Daoy (cell line): Measurements from ENCODE around the gene CCDC40. TPM values are rescaled to one million over a fixed set of nuclear protein-coding genes. Genes with fewer than 3 reads are reported as not detected.

Source experiments
- DNase-seq: peaks from one replicate; pipeline ENCODE4 v3.0.0-alpha.2; 2015; ENCODE audit warnings: low read depth
- total RNA-seq: library from RNA; depleted of rRNA; stranded (reverse); fragments of >200 nt; shearing (Covaris generic); gene quantifications from 2 replicates; pipeline ENCODE4 v1.2.3, GENCODE V29; 2014; rRNA removed

CCDC40 gene
- total RNA-seq, 1 experiment from 2014 or later = 1.7 TPM

- DNase-seq = no peak
Observed at GRCh38 chr17:80138856-80139426, 102.5 kb downstream of the CCDC40 start.

DNA sequence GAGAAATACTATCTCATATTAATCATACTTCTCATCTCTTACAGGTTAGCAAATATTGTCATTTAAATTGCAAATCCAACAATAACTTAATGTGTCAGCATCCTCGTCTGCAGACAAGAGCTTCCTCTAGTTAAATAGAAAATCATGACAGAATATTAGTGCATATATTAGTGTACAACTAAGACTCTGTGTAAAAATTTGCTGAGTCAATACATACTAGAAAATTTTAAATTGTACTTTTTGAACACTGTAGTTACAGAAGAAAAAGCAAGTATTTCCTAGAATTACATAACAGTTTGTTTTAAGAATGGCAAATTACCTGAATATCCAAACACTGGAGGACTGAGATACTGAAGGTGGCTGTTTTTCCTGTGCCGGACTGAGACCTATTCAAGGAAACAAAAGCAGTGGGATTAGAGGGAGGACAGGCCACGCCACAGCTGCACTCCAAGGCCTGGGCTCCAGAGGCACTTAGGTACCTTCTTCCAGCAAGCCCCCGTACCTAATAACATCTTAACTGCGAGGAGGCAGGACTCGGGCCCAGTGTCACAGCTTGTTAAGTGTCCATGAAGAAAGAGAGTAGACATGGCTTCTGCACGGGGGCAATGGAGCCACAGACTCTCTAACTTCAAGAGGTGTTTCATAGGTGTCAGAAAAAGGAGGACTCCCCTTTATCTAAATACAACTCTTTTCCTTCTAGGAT, 105.2 kb downstream of the CCDC40 start:
- DNase-seq = no peak

DNA sequence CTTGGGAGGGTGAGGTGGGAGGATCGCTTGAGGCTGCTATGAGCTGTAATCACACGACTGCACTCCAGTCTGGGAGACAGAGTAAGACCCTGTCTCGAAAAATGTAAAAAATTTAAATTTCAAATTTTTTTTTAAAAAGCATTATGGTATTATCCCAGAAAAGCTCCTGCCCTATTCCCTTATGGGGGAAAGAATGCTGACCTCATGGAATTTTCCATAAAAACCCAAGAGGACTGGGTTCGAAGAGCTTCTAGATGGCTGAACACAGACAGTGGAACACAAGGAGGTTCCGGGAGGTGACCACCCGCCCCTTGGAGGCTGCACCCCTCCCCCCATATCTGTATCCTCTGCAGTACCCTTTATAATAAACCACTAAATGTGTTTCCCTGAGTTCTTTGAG, 106.5 kb downstream of the CCDC40 start:
- no peak for DNase-seq

DNA sequence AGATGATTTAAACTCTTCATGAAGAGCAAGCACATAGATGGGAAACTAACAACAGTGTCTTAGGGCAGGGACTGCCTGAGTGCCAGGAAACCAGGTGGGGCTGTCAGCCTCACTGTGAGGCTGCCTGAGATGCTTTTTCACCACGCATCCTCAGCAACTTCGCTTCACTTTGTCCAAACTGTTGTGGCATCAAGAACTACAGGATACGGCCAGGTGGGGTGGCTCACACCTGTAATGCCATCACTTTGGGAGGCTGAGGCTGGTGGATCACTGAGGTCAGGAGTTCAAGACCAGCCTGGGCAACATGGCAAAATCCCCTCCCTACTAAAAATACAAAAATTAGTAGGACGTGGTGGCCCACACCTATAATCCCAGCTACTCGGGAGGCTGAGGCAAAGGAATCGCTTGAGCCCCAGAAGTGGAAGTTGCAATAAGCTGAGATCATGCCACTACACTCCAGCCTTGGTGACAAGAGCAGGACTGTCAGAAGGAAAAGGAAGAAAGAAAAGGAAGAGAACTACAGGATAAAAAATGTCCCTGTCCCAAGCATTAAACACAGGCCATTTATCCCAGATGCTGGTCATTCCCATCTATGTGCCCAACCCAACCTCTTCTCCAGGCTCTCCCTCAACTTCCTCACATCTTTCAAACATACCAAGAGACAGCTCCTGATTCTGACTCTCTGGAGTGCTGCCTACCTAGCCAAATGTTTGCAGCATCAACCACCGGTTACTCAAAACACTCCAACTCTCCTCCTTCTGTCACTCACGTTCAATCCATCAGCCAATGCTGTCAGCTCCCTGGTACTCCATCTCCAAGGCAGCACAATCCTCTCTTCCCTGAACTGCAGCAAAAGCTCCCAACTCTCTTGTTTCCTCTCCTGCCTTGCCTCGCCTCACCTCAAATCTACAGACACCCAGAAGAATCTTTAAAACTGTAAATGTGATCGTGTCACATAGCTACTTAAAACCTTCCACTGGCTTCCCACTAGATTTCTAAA, 108.9 kb downstream of the CCDC40 start:
- DNase-seq = no peak

GRCh38 chr17:80146121-80147034, 109.9 kb downstream of the CCDC40 start:
- peak; percentile 27 for DNase-seq

DNA sequence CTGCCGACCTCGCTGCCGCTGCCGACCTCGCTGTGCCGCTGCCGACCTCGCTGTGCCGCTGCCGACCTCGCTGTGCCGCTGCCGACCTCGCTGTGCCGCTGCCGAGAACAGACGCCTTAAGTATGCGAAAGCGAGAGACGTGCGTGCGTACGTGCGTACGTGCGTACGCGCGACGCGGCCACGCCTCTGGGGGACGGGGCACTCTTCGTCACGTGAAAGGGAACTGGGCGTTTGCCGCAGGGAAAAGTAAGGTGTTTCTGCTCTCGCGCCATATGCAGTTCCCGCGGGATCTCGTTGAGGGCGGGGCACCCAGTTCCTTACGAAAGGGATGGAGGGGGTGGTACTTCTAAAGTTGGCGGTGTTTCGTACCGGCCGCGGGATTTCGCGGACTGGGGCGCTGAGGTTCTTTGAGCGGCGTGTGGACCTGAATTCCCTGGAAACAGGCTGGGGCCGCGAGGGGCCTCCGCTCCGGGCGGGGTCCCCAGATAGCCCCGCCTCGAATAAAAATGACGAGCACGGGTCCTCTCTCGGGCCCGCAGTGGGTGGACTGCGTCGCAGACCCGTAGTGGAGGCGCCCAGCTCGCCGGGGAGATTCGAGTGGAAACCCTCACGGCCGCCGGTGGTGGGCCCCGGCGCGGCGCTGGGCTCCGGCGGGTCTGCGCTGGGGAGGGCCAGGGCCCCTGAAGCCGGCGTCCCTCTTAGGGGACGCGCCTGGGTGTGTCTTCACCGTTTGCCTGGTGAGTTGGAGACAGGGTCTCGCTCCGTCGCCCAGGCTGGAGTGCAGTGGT, 110.8 kb downstream of the CCDC40 start, which contains the start of gene EIF4A3:
Gene EIF4A3, minus strand, starts transcription at position 94 of the 788 bp plus-strand sequence. CDS start 167 bp downstream, outside the sequence.
- DNase-seq = peak; percentile 97

Other genes with a start within 250 kb of the CCDC40 start
- gene CBX8, start 239.6 kb upstream of the CCDC40 start, total RNA-seq = 4.5 and 4.9 TPM in 2 replicates
- gene CBX4, start 197.2 kb upstream of the CCDC40 start, total RNA-seq = 16.7 and 16.8 TPM in 2 replicates
- gene TBC1D16, start 770 bp upstream of the CCDC40 start, total RNA-seq = 20.3 and 26.5 TPM in 2 replicates
- gene GAA, start 64.9 kb downstream of the CCDC40 start, total RNA-seq = 1.5 and 3.1 TPM in 2 replicates
- gene EIF4A3, start 110.5 kb downstream of the CCDC40 start, total RNA-seq = 105 and 186 TPM in 2 replicates
- gene CARD14, start 133.4 kb downstream of the CCDC40 start, total RNA-seq = not detected in 2 replicates
- 2.1 and 2.4 TPM in 2 replicates for gene SGSH, start 183.7 kb downstream of the CCDC40 start, total RNA-seq
- gene SLC26A11, start 183.8 kb downstream of the CCDC40 start, total RNA-seq = 0.69 and 1.9 TPM in 2 replicates
- 19.0 and 22.2 TPM in 2 replicates for gene RNF213, start 224.2 kb downstream of the CCDC40 start, total RNA-seq